GM18867 (cell line): Measurements from ENCODE around the gene DSCAML1.
"Not testable (repeated sequence)": the region's sequence is repeated elsewhere in the genome, so short reads cannot be mapped to it uniquely, and the experiment has no call there.

Experiments used
- ATAC-seq: cut with Tn5 transposase; IDR thresholded peaks from one replicate; pipeline ENCODE4 v1.9.1; 2021; ENCODE audit warnings: mild to moderate bottlenecking, moderate library complexity; ENCODE audit not compliant: unreplicated experiment

Gene DSCAML1

DNA sequence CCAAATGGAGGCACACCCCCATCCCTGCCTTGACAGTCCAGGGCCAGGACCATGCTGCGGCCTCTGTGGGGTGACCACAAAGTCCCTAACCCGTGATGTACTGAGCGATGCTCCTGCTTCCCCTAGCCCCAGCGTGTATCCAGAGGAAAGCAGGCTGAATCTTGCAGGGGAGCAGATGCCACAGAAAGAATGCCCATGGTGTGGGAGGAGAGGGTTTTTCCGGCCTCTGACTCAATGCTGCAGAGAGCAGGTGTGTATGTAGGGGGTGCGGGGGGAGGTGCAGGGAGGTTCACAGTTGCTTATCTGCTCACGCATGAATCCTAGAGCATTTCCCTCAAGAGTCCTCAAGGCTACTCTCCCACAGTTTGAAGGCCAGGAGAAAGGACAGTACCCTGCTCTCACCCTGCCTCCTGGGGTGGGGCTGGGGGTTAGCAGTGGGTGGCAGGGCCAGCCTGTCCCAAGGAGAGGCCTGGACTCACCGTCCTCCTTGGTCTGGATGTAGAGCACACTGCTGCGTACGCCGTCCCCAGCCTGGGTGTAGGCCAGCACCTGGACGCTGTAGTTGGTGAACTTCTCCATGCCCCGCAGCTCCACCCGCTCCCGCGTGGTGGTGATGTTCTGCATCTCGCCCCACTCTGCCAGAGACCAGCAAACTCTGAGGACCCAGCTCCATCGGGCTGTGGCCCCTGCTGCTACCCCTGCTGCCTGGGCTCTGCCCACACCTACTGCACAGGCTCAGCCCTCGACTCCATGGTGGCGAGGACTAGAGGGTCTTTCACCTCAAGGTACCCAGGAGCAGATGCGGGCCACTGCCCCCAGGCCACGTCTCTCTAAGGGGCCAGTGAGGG is 338.5 kb downstream of the DSCAML1 start:
- no peak for ATAC-seq

DNA sequence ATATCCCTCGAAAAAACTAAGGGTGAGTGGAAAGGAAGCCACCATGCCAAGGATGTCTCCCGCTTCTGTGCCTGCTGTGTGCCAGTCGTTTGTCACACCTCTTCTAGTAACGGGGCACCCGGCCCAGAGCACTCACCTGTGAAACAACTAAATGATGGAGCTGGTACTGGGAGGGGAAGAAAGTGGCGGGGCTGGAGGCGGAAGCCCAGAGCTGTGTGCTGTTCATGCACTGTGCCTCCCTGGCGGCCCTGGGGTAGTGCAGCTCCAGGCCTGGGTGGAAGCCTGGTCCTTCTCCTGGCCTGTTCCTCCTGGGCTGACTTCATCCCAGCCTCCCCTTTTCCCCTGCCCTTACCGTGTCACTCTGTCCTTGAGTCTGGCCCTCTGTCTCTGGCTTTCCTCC is 339.2 kb downstream of the DSCAML1 start:
- no peak for ATAC-seq

DNA sequence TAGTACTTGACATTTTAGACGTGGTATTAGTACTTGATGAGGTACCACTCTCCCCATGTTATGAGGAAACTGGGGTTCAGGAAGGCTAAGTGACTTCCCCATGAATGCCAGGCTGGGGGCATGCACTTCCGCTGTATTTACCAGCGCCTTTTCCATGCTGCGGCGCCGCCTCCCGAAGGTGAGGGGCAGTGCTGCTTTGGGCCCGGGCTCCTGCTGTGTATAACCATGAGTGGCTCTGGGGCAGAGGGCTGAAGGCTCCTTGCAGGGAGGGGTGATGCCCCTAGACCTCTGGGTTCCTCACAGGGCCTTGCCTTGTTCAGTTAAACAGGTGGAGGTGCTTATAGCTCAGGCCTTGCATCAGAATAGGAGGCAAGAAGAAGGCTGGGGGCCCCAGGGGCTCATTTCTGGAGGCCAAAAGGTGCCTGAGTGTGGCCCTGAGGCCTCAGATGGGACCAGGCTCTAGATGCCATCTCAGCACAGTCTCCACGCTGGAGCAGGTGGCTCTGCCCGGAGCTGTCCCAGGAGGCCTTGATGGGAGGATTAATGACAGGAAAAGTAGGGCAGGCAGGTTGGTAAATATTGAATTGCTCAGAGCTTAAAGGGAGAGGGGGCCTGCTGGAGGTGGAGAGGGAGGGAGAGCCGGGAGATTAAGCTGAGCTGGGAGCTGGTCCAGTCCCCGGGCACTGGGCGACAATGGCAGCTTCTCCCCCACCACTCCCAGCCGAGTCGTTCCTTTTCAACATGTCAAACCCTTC is 339.8 kb downstream of the DSCAML1 start:
- ATAC-seq: no peak

DNA sequence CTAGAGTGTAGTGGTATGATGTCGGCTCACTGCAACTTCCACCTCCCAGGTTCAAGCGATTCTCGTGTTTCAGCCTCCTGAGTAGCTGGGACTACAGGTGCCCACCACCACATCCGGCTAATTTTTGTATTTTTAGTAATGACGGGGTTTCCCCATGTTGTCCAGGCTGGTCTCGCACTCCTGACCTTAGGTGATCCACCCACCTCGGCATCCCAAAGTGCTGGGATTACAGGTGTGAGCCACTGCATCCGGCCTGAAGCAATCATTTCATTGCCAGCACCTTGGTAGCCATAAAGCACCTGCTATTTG is 340.3 kb downstream of the DSCAML1 start:
- not testable (repeated sequence) for ATAC-seq

DNA sequence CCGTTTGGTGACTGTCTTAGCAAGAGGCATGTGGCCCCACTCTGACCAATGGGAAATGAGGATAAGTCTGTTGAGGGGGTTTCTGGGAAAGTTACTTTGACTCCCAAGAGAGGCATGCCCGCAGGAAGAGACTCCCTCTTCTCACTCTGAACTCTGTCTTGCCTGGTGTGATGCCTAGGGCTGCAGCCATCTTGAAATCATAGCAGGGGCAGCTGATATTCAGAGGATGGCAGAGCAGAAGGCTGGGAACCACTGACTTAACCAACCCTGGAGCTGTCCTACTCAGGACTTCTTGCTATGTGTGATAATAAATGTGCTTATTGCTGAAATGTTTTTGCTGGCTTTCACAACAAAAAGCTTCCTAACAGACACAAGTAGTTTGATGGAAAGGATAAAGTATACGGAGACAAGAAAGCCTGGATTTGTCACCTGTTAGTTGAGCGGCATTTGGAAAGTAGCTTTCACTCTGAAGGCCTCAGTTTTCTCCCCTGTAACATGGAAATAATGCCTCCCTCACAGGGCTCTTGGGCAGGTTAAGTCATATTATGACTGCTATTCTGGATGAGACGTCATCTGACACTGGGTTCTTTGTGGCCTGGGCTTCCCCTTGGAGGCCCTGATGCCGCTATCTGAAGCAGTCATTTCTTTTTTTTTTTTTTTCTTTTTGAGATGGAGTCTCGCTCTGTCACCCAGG is 340.8 kb downstream of the DSCAML1 start:
- peak; percentile 76 for ATAC-seq

DNA sequence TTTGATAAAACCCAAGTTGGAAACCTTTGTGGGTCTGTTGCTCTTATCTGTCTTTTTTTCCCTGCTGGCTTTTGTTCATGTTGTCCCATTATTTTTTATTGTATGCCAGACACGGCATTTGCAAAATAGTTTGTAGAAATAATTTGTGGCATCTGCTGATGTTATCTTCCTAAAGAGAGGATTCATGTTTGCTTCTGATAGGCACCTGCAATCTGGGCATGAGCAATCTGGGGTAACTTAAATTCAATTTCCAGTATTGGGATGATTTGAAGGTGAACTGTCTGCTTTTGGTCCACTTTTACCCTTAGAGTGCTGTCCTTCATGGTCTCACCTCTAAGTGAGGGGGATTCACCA is 342.5 kb downstream of the DSCAML1 start:
- no peak for ATAC-seq

DNA sequence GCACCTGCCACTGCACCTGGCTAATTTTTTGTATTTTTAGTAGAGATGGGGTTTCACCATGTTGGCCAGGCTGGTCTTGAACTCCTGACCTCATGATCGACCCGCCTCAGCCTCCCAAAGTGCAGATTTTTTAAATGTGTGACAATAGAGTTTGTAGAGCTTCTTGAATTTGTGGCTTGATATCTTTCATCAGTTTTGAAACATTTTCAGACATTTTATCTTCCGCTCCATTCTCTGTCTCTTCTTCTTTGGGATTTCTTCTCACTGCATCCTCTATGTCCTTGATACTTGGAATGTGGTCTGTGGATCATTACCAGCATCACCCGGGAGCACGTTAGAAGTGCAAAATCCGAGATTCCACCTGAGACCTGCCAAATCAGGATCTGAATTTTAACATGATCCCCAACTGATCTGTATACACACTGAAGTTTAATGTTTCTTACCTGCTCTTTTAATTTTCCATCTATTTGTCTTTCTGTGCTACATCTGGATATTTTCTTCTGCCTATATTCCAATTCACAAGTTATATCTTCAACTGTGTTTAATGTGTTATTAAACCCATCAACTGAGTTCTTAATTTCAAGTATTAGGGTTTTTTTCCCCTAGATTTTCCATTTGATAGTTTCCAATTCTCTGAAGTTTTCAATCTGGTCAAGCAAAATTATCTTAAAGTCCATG is 343.0 kb downstream of the DSCAML1 start:
- no peak for ATAC-seq

DNA sequence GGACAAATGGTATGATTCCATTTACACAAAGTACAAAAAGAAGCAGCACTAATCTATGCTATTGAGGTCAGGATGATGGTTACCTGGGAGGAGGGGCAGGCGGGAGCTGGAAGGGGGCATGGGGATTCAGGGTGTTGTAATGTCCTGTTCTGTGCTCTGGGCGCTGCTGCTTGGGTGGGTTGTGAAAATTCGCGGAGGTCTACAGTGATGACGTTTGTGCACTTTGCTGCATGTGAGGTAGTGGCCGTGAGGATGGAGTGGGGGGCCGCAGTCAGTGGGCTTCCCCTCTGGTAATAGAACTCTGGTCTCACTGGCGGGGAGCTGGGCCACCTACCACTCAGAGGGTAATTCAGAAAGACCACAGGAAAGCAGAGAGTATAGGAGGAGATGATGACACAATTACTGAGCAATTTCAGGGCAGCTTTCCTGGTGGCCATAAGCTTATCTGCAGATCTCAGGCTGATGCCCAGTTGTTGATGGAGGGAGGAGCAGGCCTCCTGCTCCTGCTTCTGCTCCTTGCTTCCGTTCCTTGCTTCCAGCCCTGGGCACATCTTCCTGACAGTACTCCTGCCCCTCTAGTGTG is 347.8 kb downstream of the DSCAML1 start:
- ATAC-seq: no peak

DNA sequence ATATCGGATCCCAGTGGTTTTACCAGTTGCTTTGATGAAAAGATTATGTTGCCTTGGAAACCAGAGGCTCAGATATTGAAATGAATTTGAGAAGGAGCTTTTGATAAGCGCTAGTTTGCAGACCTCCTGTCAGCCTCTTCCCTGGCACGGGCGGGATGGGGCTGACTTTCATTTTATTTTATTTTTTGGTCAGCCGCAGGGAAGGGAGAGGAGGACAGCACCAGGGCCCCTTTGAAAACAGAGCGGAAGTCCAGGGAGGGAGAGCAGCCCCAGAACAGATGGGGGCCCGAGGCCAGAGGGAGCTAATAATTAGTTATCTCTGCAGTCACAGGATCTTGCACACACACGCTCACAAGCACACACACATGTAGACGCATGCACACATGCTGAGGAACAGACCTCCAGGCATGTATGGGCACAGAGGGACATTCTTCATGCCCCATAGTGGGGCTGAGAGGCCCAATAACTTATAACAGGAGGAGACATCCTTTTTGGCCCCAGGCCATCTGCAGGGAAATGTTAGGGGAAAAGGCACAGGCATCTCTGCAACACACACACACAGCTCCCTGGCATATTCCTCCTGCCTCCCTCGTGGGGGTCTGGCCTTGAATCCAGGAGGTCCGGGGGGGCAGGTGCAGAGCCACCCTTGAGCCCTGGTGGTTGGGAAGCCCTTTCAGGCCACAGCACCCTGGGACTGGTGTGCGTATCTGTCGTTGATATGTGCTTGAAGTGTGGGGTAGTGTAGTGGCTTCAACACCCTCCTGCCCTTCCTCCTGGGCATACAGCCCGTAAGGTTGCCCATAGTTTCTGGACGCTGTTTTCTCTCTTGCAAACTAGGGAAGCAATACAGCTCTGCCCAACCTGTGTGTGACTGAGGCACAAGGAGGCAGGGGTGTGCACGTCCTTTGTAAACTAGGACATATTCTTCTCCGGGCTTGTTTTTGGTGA is 352.0 kb downstream of the DSCAML1 start:
- no peak for ATAC-seq

DNA sequence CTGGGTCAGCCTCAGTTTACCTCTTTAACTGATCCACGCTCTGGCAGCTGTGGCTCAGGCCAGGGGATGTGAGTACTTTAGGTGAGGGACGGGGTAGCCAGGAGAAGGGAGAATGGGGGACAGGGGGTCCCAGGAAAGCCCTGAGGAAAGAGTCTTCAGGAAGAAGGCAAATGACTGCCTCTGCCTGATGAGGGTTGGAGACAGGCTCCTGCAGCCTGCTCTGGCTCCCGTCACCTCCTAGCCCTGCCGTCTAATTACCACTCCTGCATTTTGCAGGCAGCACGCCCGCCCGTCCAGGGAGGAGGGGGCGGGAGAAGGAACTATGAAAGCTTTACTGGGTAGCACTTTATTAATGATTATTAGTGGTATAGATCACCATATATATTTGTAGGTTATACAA is 352.8 kb downstream of the DSCAML1 start:
- no peak for ATAC-seq

DNA sequence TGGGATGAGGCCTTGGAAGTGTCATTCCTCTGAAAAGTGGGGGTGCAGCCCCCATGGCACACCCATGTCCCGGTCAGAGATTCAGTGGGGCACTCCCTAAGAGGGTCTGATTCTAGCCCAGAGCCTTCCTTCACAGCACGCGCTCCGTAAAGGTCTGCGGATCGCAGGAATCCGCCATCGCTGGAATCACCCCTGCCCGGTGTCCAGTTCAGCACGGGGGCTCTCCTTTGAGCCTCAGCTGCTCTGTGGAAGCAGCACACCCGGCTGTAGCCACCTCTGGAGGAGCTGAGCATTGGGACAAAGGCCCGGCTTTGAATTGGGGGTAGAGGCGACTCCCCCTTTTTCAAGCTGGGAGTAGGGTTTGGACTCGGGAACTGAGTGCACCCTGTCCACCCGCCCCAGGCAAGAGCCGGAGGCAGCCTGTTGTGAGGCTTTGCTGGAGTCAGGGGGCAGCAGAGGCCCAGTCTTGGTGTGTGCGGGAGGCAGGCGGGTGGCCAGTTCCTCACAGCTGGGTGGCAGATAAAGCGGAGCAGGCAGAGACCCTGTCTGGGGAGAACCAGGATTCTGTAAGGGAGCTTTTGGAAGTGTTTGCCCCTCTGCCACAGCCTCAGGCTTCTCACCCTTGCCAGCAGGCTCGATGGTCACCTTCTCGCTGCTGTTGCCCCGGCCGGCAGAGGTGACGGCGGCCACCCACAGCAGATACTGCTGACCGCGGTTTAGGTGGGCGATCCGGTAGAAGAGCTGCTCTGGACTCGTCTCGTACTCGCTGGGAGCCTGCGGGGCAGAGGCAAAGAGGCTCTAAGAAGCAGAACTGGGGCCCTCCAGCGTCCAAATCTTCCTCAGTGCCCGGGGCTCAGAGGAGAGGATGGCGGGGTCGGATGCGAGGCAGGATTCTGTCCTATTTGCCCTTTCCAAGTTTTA is 353.5 kb downstream of the DSCAML1 start:
- no peak for ATAC-seq

DNA sequence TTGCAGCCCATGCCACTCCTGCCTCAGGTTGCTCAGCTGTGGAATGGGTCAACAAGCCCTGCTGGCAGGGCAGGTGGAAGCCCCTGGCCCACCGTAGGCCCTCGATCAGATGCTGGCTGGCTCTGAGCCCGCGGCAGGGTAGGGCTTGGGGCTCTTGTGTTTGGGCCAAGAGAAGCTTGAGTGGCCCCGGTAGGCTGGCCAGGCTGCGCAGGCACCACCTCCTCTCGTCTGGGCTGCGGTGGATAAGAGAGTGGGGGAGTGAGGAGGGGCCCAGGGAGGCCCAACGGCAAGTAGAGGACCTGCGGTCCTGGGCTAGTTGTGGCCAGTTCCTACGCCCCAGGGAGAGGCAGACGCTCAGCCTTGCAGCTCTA is 354.2 kb downstream of the DSCAML1 start:
- ATAC-seq: no peak

DNA sequence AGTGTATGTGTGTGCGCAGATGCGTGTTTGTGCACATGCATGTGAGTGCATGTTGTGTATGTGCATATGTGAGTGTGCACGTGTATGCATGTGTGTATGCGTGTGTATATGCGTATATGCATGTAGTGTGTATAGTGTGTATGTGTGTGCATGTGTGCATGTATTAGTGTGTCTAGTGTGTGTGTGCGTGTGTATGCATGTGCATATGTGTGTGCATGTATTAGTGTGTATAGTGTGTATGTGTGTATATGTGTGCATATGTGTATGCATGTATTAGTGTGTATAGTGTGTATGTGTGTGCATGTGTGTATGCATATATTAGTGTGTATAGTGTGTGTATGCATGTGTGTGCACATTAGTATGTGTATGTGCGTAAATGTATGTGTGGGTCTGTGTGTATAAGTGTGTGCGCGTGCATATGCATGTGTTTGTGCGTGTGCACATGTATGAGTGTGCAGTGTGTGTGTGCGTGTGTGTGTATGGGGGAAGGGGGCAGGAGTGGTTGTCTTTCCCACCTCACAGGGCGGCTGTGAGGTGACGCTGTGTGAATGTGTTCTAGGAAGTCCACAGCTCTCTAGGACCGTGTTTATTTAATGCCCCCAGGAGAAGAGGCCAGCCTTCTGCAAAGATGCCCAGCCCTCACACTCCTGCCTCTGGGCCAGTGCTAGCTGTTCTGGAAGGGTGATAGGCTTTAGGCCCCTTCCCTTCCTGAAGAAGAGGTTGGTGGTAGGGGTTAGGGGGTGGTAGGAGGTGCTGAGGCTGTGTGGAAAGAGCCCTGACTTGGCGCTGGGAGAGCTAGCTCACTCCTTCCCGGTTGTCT is 354.8 kb downstream of the DSCAML1 start:
- ATAC-seq: no peak

DNA sequence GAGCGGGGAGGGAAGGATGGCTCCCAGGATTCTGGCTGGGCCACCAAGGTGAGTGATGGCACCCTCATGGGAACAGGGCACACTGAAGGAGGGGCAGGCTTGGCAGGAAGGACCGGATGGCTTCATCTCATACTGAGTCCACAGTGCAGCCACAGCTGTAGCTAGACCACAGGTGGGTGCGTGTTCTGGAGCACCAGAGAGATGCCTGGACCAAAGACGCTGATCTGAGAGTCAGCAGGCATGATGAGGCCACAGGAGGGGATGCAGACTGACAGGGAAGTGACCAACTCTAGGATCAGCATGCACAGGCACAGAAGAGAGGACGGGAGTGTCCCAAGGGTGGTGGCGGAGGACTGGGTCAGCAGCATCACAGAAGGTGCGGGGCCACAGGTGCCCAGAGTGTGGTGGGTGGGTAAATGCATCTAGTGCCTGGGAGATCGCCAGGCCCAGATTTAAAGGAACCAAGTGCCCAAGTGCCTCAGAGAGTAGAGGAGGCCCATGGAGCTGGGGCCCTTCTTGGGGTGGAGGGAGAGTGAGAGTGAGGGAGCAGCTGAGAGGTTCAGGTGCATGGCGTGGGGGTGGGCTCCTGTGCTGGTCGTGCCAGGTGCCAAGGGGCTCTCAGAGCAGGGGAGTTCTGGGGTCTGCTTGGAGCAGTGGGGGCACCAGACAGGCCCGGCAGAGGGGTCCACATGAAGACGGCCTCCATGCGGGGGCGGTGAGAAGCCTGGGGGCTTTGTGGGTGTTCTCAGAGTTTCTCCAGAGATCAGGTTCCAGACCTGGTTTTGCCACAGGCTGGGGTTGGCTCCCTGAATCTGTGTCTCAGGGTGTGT is 355.7 kb downstream of the DSCAML1 start:
- no peak for ATAC-seq

DNA sequence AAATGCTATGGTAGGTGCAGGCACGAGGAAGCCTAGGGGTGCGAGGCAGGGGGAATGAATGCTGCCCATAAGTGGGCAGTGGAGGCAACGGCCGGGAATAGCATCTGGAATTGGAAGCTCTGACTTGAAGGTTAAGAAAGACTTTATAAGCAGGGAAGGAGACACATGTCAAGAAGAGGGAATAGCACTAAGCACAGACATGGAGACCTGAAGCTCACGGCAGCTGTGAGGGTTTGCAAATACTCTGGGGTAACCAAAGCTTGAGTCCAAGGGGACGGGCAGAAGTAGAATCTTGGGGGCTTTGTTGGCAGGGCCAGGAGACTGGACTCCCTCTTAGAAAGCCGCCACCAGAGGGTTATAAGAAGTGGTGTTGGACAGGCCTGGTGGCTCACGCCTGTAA is 356.8 kb downstream of the DSCAML1 start:
- no peak for ATAC-seq

DNA sequence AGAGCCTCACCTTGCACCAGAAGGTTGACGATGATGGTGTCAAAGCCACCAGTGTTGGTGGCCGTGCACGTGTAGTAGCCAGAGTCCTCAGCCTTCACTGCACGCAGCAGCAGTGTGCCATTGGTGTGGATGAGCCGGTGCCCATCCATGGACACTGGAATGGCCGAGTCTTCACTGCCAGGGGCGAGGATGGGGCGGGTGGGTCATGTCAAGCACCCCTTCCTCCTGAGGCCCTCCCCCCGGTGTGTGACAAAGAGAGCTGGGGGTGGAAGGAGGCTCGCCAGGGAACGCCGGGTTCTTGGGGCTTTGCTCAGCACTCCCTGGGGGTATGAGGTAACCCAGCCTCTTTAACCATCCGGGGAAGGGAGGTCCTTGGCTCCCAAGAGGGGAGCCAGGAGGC is 357.8 kb downstream of the DSCAML1 start:
- ATAC-seq: no peak

DNA sequence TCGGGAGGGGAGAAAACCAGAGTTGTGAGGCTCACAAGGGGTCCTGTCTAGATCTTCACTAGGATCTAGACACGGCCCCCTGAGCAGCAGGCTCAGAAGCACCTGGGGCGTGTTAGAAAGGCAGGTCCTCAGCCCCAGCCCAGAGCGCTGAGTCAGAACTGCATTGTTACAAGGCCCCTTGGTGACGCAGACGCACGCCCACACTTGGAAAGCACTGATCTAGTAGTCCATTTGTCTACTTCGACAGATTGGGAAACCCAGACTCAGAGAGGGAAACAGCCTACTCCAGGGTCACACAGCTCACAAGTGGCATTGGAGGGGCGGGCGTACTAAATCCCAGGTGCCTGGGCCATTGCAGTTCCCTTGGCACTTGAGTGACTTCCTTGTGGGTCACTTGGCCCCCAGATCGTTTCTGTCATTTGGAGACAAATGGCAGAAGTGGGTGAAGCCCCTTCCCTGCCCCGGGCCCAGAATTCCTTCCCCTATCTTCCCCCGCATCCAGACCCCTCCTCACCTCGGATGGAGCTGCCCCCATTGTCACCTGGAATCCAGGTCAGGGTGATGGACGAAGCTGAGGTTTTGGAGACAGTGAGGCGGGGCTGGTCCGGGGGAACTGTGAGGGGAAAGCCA is 358.5 kb downstream of the DSCAML1 start:
- ATAC-seq: no peak
